Activated CD4-positive, CD25-positive, alpha-beta regulatory T cell treated with anti-CD3 and anti-CD28 coated beads, Interleukin-2, amount 50 U/mL, for 16 hours (primary cell): Measurements from ENCODE around the gene MBD6.
"Not testable (repeated sequence)": the region's sequence is repeated elsewhere in the genome, so short reads cannot be mapped to it uniquely, and the experiment has no call there.

ENCODE experiments used
- DNase-seq: peaks from one replicate; pipeline ENCODE4 v3.0.0-alpha.2; 2020; ENCODE audit warnings: low read depth, low spot score

MBD6 gene

DNA sequence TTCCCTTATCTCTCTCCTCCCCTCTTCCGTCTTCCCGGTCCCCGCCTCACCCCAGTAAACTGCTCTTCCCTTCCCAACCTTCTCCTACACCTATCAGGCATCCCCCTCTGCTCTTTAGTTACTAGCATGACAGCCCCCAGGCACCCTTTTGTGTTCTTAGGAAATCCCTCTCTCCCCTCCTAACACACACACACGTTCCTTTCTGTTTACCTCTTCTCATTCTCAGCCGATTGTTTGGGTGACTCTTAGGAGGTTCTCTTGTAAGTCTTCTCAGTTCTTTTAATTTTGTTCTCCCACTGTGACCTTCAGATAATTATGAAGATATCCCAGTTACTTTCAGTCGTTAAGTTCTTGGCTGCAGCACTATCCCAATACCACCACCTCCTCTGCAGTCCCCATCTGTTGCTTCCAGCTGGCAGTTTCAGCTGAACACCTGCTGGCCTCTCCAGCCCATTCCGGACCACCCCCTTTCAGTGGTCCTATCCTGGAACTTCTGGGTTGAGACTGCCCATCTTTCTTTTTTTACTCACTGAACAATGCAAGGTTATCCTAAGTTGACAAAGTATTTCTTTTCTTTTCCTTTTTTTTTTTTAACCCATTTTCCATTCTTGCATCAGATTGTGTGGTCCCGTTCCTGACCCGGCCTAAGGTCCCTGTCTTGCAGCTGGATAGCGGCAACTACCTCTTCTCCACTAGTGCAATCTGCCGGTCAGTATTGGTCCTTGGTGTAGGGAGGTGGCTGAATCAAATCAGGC, 34.0 kb upstream of the MBD6 start:
- no peak for DNase-seq

DNA sequence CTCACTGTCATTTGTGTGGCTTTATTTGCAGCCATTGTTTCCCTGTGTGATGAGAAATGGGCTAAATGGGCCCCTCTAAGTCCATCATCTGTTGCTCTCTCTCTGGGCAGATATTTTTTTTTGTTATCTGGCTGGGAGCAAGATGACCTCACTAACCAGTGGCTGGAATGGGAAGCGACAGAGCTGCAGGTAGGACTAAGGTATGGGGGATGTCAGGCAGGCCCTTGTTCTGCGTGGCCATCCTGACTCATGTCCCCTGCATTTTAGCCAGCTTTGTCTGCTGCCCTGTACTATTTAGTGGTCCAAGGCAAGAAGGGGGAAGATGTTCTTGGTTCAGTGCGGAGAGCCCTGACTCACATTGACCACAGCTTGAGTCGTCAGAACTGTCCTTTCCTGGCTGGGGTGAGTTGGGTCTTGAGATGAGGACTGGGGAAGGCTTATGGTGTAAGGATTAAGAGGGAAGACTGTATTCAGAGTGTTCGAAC, 33.4 kb upstream of the MBD6 start:
- DNase-seq = no peak

DNA sequence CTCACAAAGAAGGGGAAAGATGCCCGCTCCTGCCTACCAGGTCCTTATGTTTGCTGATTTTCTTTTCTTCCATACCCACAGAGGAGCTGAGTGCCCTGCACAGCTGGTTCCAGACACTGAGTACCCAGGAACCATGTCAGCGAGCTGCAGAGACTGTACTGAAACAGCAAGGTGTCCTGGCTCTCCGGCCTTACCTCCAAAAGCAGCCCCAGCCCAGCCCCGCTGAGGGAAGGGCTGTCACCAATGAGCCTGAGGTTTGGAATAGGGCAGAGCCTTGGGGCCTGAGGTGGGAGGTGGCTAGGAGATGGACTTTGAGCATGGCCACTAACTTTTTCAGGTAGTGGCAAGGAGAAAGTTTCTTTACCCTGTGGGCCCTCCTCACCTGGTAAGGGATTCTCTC, 32.5 kb upstream of the MBD6 start:
- DNase-seq = no peak

GRCh38 chr12:57491393-57492280, 31.0 kb upstream of the MBD6 start:
- DNase-seq = no peak

DNA sequence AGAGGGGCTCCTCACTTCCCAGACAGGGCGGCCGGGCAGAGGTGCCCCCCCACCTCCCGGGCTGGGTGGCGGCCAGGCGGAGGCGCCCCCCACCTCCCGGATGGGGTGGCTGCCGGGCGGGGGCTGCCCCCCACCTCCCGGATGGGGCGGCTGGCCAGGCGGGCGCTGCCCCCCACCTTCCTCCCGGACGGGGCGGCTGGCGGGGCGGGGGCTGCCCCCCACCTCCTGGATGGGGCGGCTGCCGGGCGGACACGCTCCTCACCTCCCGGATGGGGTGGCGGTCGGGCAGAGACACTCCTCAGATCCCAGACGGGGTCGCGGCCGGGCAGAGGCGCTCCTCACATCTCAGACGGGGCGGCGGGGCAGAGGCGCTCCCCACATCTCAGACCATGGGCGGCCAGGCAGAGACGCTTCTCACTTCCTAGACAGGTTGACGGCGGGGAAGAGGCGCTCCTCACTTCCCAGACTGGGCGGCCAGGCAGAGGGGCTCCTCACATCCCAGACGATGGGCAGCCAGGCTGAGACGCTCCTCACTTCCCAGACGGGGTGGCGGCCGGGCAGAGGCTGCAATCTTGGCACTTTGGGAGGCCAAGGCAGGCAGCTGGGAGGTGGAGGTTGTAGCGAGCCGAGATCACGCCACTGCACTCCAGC, 27.4 kb upstream of the MBD6 start:
- DNase-seq = not testable (repeated sequence)

GRCh38 chr12:57496822-57497221, 25.8 kb upstream of the MBD6 start:
- DNase-seq = no peak

DNA sequence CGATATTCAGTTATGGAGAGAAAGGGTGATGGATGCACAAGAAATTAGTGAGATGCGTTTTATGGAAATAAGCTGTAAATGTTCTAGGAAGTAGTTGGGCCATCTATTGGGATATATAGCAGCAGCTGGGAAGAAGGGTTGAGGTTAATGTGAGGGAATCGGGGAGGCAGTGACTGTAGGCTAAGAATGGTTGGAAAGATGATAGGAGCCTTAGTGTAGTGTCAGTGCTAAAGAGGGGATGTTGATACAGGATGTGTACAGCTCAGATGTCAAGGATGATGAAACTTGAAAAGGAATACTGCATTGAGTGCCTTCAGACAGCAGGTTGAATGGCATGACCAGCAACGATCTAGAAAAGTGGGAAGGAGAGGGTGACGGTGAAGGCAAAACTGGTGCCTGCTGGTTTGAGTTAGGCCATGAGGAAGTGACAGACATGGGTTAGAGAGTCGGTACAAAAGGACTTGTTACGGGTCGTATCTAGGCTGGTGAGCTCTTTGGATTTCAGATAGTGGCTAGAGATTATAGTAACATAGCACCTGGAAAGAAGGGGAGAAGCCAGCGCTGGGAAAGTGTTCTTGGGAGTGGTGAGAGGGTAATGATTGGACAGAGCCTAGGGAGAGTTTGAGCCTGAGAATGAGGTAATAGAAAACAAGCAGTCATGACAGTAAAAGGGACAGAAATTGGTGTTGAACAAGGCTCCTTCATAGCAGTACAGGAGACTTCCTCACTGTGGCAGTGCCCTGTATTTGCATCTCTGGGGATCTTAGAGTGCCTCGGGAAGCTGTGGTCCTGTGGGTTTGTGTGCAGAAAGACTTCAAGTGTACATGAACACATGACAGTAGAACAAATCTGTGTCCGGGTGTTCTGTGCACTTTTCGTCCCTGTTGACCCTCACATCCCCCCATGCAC, 25.1 kb upstream of the MBD6 start:
- no peak for DNase-seq

DNA sequence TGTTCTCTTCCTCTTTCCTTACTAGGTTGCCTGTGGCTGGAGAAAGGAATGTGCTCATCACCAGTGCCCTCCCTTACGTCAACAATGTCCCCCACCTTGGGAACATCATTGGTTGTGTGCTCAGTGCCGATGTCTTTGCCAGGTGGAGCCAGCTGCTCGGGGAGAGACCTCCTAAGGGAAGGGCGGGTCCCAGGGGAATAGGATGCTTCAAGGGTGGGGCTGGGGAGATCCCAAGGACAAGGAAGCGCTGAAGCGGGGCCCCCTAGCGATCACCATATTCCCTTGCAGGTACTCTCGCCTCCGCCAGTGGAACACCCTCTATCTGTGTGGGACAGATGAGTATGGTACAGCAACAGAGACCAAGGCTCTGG, 24.5 kb upstream of the MBD6 start:
- DNase-seq = no peak

DNA sequence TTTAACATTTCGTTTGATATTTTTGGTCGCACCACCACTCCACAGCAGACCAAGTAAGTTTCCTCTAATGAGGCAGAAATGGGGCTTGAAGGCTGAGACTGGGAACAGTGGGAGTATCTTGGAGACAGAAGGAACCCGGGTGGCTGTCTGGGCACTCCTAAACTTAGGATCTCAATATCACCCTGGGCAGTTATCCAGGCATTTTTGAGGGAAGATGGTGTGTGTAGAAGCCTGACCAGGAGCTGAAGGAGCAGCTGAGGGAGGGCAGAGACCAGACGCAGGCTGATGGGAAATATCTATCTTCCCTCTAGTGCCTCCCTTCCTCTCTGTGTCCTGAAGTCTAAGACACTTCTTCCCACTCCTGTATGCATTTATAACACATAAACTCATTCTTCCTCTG, 24.1 kb upstream of the MBD6 start:
- no peak for DNase-seq

DNA sequence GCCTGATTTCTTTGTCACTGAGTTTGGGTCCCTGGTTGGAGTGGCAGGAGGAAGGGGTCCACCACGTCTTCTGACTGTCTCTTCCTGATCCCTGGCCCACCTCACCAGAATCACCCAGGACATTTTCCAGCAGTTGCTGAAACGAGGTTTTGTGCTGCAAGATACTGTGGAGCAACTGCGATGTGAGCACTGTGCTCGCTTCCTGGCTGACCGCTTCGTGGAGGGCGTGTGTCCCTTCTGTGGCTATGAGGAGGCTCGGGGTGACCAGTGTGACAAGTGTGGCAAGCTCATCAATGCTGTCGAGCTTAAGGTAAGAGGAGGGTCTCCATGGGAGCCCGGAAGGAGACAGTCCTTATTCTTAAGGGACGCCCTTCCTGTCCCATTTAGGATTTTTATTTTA, 22.4 kb upstream of the MBD6 start:
- no peak for DNase-seq

- not testable (repeated sequence) for DNase-seq
Observed at GRCh38 chr12:57502311-57502969, 20.2 kb upstream of the MBD6 start.

DNA sequence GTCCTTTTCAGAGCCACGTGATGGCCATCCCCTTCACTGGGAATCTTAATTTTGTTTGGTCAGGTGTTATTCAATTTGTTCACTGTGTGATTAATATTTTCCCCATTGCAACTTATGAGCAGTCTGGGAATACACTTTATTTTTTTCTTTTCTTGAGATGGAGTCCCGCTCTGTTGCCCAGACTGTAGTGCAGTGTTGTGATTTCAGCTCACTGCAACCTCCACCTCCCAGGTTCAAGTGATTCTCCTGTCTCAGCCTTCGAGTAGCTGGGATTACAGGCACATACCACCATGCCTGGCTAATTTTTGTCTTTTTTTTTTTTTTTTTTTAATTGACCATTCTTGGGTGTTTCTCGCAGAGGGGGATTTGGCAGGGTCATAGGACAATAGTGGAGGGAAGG, 16.1 kb upstream of the MBD6 start:
- DNase-seq = not testable (repeated sequence)

DNA sequence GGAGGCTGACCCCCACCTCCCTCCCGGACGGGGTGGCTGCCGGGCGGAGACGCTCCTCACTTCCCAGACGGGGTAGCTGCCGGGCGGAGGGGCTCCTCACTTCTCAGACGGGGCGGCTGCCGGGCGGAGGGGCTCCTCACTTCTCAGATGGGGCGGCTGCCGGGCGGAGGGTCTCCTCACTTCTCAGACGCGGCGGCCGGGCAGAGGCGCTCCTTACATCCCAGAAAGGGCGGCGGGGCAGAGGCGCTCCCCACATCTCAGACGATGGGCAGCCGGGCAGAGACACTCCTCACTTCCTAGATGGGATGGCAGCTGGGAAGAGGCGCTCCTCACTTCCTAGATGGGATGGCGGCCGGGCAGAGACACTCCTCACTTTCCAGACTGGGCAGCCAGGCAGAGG, 14.8 kb upstream of the MBD6 start:
- DNase-seq = not testable (repeated sequence)

- DNase-seq = no peak
Observed at GRCh38 chr12:57511161-57511560, 11.5 kb upstream of the MBD6 start.

- no peak for DNase-seq
Observed at GRCh38 chr12:57511588-57512325, 10.9 kb upstream of the MBD6 start.

- DNase-seq = no peak
Observed at GRCh38 chr12:57512665-57513064, 10.0 kb upstream of the MBD6 start.

DNA sequence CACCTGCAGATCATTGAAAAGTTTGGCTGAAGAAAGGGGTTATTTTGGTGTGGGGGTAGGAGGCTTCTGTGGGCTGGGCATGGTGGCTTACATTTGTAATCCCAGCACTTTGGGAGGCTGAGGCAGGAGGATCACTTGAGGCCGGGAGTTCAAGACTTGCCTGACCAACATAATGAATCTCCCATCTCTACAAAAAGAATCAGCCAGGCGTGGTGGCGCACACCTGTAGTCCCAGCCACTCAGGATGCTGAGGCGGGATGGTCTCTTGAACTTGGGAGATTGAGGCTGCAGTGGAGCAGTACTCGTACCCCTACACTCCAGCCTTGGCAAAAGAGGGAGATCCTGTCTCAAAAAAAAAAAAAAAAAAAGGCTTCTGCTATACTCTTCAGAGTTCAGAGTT, 9.4 kb upstream of the MBD6 start:
- DNase-seq = no peak

GRCh38 chr12:57513677-57514076, 8.9 kb upstream of the MBD6 start:
- DNase-seq = not testable (repeated sequence)

DNA sequence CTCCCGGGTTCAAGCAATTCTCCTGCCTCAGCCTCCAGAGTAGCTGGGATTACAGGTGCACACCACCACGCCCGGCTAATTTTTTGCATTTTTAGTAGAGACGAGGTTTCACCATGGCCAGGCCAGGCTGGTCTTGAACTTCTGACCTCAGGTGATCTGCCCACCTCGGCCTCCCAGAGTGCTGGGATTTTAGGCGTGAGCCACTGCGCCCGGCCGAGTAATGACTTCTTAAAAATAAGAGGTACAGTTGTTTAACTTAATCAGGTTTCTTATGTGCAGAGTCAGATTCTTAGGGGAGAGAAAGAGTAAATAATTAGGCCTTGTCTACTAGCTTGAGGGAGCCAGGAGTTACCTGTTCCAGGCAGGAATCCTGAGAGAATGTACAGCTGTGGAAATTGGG, 8.4 kb upstream of the MBD6 start:
- not testable (repeated sequence) for DNase-seq
